Effector memory CD4-positive, alpha-beta T cell (primary cell): Measurements from ENCODE around the gene RAMP1.

Source experiments
- DNase-seq, 3 donors: peaks; one replicate each; pipeline ENCODE4 v3.0.0-alpha.2; 2020
- H3K27ac ChIP-seq: 2 replicates; pipeline ENCODE4 v1.7.0; 2013; ENCODE audit warnings: mild to moderate bottlenecking, low read length, moderate library complexity; ENCODE audit not compliant: insufficient read depth, poor library complexity, severe bottlenecking
- H3K27me3 ChIP-seq: replicated peaks from 2 replicates; pipeline ENCODE4 v1.7.0; 2013; ENCODE audit warnings: mild to moderate bottlenecking, low read length; ENCODE audit not compliant: insufficient read depth, control insufficient read depth, poor library complexity, severe bottlenecking
- H3K36me3 ChIP-seq: 2 replicates; pipeline ENCODE4 v1.7.0; 2013; ENCODE audit warnings: mild to moderate bottlenecking, low read length, moderate library complexity; ENCODE audit not compliant: control insufficient read depth, insufficient read depth
- H3K4me1 ChIP-seq: 2 replicates; pipeline ENCODE4 v1.7.0; 2013; ENCODE audit warnings: low read length, mild to moderate bottlenecking; ENCODE audit not compliant: control insufficient read depth, insufficient read depth, poor library complexity, severe bottlenecking
- H3K4me3 ChIP-seq: 2 replicates; pipeline ENCODE4 v1.7.0; 2013; ENCODE audit warnings: low read length, low read depth, mild to moderate bottlenecking; ENCODE audit not compliant: insufficient read depth, poor library complexity, severe bottlenecking
- H3K9me3 ChIP-seq: 2 replicates; pipeline ENCODE4 v1.7.0; 2013; ENCODE audit warnings: mild to moderate bottlenecking, low read length, moderate library complexity; ENCODE audit not compliant: control insufficient read depth

The RAMP1 gene

GRCh38 chr2:237901932-237902850 is 42.8 kb downstream of the RAMP1 start:
- peaks cover 14% of the 10 kb centered on the region for H3K4me1 ChIP-seq
- H3K27ac ChIP-seq = no peak overlapping the region
- H3K27me3 ChIP-seq = no peaks in the 10 kb centered on the region
- no peak for DNase-seq
- no peak overlapping the region for H3K4me3 ChIP-seq
- H3K36me3 ChIP-seq = no peaks in the 10 kb centered on the region
- no peaks in the 10 kb centered on the region for H3K9me3 ChIP-seq

DNA sequence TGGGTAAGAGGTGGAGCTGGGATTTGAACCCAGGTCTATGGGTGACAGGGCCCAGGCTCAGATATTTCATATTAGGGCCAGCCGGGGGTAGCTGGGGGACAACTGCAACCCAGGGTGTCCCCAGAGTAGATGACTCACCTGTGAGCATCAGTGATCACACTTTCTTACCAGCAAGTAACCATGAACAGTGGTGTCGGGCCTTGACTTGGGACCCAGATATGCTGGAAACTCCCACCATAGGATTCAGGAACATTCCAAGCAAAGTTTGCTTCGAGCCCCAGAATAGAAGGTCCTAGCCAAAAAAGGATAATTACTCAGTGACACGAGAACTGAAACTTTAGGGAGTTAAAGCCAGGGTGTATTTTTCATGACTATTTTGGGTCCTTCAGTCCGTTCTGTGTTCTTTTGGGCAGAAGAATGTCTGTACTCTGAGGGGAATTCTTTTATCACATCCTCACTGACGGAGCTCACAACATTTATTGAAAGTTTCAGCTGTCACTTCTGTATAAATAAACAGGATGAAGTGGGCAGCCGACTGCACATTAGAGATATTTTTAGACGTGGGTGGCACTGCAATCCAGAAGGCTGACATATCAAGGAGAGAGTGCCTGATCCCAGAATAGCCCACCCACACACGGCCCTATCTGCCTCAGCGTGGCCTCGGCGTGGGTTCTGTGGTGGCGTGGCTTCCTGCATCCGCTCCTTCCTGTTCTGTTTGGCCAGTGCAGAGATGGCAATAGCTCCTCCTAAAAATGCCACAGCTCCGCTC is 45.6 kb downstream of the RAMP1 start:
- Histone ChIP-seq H3K27ac (no peak overlapping the region), H3K27me3 (no peaks in the 10 kb centered on the region), H3K4me1 (peaks cover 5% of the 10 kb centered on the region), H3K4me3 (no peak overlapping the region), H3K9me3 (no peaks in the 10 kb centered on the region), H3K36me3 (no peaks in the 10 kb centered on the region)
- no peak for DNase-seq

DNA sequence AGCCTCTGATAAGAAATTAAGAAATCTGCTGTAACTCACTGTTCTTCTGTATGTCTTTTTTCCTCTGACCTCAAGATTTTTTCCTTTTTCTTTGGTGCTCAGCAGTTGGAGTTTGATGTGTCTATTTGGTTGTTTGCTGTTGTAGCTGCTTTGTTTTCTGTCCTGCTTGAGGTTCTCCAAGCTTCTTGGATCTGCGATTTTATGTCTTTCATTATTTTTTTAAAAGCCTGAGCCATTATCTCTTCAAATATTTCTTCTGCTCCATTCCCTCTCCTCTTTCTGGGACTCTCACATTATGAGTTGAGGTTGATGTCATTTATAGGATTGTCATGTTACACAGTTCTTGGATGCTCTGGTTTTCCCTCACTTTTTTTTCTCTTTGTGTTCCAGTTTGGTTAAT is 47.7 kb downstream of the RAMP1 start:
- H3K27me3 ChIP-seq = no peaks in the 10 kb centered on the region
- H3K27ac ChIP-seq = no peak overlapping the region
- no peak for DNase-seq
- no peaks in the 10 kb centered on the region for H3K9me3 ChIP-seq
- peaks cover 5% of the 10 kb centered on the region for H3K4me1 ChIP-seq
- H3K4me3 ChIP-seq = no peak overlapping the region
- no peaks in the 10 kb centered on the region for H3K36me3 ChIP-seq

DNA sequence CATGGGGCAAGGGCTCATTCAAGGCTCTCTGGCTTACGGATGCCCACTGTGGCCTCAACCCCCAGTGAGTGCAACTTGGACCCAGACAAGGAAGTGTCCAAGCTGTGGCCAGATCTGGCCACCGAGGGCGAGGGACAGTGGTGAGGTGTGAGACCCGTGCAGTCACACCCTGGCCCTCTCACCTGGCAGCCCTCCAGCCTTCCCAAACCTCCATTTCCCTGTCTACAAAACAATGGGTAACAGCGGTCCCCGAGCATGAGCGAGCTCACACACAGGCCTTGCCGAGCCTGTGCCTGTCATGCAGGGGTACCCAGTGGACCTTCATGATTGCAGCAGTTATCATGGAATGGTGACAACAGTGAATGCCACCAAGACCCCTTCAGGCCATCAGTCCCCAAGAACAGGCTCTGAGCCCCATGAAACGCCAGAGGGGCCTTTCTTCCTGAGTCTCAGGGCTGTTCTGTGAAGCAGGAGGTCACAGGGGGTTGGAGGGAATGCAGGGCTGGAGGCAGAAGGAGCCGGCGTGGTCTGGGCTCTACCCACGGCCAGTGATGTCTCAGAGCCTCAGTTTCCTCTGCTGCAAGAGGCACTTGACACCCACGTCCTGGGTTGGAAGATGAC is 49.8 kb downstream of the RAMP1 start:
- Histone ChIP-seq H3K27ac (no peak overlapping the region), H3K9me3 (no peaks in the 10 kb centered on the region), H3K4me1 (peaks cover 5% of the 10 kb centered on the region), H3K36me3 (no peaks in the 10 kb centered on the region), H3K27me3 (no peaks in the 10 kb centered on the region), H3K4me3 (no peak overlapping the region)
- DNase-seq = no peak

DNA sequence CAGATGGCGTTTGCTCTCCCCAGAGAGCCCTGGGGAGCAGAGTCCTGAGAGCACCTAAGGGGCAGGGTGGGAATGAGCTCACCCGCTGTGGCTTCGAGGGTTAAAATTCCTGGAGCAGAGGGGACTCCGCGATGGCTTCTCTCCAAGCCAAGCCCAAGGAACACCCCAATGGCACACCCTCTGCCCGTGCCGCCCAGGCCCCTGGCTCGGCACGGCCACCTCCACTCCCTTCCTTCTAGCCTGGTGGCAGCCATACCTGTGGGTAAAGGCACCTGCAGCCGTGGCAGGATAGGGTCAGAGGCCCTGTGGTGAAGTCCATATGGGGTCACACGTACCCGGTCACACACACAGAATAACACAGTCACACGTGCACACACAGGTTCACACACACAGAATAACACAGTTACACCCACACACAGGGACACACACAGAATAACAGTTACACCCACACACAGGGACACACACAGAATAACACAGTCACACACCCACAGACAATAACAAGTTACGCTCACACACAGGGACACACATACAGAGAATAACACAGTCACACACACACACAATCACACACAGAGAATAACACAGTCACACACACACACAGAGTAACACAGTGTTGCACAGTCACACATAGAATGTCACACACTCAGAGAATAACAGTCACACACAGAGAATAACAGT is 50.5 kb downstream of the RAMP1 start:
- DNase-seq = no peak
- no peaks in the 10 kb centered on the region for H3K36me3 ChIP-seq
- H3K4me1 ChIP-seq = peaks cover 5% of the 10 kb centered on the region
- H3K4me3 ChIP-seq = no peak overlapping the region
- no peaks in the 10 kb centered on the region for H3K9me3 ChIP-seq
- no peak overlapping the region for H3K27ac ChIP-seq
- H3K27me3 ChIP-seq = no peaks in the 10 kb centered on the region

DNA sequence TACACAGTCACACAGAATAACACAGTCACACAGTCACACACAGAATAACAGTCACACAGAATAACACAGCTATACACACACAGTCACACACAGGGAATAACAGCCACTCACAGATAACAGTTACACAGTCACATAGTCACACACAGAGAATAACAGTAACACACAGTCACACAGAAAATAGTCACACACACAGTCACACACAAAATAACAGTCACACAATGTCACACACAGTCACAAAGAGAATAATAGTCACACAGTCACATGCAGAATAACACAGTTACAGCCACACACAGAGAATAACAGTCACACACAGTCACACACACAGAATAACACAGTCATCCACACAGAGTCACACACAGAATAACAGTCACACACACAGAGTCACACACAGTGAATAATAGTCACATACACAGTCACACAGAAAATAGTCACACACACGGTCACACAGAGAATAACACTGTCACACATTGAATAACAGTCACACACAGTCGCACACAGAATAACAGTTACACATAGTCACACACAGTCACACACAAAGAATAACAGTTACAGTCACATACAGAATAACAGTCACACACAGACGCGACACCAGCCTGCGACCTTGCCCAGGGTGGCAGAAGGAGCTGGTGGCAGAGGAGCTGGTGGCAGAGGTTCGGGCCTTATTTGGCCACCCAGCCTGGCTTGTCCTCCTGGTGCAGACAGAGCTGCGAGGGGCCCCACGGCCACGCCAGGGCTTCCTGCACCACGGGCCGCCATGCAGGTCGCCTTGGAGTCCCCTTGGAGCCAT is 51.3 kb downstream of the RAMP1 start:
- no peaks in the 10 kb centered on the region for H3K9me3 ChIP-seq
- H3K36me3 ChIP-seq = no peaks in the 10 kb centered on the region
- no peak overlapping the region for H3K4me3 ChIP-seq
- H3K4me1 ChIP-seq = no peaks in the 10 kb centered on the region
- DNase-seq = no peak
- no peaks in the 10 kb centered on the region for H3K27me3 ChIP-seq
- H3K27ac ChIP-seq = no peak overlapping the region

DNA sequence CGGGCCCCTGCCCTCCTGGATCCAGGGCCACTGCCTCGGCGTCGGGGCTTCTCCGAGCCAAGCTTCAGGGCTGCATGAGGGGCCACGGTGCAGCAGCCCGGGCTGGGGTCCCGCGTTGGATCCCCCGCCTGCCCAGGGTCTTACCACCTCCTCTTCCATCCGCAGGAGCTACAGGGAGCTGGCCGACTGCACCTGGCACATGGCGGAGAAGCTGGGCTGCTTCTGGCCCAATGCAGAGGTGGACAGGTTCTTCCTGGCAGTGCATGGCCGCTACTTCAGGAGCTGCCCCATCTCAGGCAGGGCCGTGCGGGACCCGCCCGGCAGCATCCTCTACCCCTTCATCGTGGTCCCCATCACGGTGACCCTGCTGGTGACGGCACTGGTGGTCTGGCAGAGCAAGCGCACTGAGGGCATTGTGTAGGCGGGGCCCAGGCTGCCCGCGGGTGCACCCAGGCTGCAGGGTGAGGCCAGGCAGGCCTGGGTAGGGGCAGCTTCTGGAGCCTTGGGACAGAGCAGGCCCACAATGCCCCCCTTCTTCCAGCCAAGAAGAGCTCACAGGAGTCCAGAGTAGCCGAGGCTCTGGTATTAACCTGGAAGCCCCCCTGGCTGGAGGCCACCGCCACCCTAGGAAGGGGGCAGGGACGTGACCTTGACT is 52.1 kb downstream of the RAMP1 start:
- Histone ChIP-seq H3K27me3 (no peaks in the 10 kb centered on the region), H3K36me3 (no peaks in the 10 kb centered on the region), H3K27ac (no peak overlapping the region), H3K9me3 (no peaks in the 10 kb centered on the region), H3K4me3 (no peak overlapping the region), H3K4me1 (no peaks in the 10 kb centered on the region)
- DNase-seq = no peak

DNA sequence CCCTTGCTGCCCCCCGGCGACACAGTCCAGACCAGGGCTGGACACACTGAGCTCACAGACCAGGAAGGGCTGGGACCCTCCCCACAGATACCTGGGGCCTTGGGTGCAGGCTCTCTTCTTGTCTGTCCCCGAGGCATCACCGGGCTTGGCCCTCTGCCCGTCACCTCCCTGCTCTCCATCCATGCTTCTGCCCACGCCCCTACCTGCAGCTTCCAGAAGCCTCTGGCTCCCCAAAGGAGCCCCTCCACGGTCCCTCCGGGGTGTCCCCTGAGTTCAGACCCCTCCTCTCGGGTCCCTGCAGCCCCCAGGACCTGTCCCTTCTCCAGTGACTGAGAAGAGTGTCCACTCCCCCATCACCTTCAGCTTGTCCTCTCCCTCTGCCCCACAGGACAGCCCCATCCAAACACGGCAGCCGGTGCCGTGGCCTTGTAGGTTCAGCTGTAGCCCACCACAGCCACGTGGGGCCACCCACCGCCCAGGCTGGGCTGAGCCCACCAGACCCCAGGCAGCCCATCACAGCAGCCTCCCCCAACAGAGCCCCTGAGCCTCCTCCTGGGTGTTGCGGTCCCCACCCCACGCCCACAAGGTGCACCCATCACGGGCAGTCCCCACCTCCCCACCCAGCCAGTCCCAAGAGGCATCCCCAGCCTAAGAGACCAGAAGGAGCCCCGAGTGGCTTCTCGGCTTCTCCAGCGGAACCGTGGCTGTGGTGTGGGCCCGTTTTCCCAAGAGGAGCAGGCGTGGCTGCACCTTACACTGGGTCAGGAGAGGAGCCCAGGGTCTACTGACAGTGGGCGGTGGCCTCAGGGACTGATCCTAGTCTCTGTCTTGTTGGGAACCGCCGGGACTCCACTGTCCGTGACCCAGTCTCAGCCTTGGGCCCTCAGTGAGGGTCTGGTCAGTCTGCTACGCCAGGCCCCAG is 53.1 kb downstream of the RAMP1 start:
- H3K4me1 ChIP-seq = no peaks in the 10 kb centered on the region
- DNase-seq = no peak
- H3K4me3 ChIP-seq = no peak overlapping the region
- H3K27me3 ChIP-seq = no peaks in the 10 kb centered on the region
- no peaks in the 10 kb centered on the region for H3K9me3 ChIP-seq
- H3K36me3 ChIP-seq = no peaks in the 10 kb centered on the region
- H3K27ac ChIP-seq = no peak overlapping the region
